Nephron progenitor cell (in vitro differentiated cells): ENCODE results near the gene TTLL5.

Source experiments
- DNase-seq: peaks from one replicate; pipeline ENCODE4 v3.0.0; 2021
- H3K27ac Mint-ChIP-seq: 2 replicates; pipeline ENCODE4 v1.8.0; 2021; ENCODE audit warnings: mild to moderate bottlenecking, moderate library complexity, mixed read lengths
- H3K27me3 Mint-ChIP-seq: 2 replicates; pipeline ENCODE4 v1.8.0; 2021; ENCODE audit warnings: mild to moderate bottlenecking, low read depth, mixed read lengths; ENCODE audit not compliant: poor library complexity
- H3K36me3 Mint-ChIP-seq: 2 replicates; pipeline ENCODE4 v1.8.0; 2021; ENCODE audit warnings: low read depth, mixed read lengths
- H3K4me1 Mint-ChIP-seq: 2 replicates; pipeline ENCODE4 v1.8.0; 2021; ENCODE audit warnings: mixed read lengths
- H3K4me3 Mint-ChIP-seq: 2 replicates; pipeline ENCODE4 v1.8.0; 2021; ENCODE audit warnings: mild to moderate bottlenecking, moderate library complexity, mixed read lengths
- H3K9me3 Mint-ChIP-seq: 2 replicates; pipeline ENCODE4 v1.8.0; 2021; ENCODE audit warnings: mild to moderate bottlenecking, moderate library complexity, mixed read lengths
- TF ChIP-seq, protein P1 (sequence below): fragments of 200-600 bp; sonication (generic); IDR thresholded peaks from 2 replicates; pipeline ENCODE4 v1.5.0; 2021; ENCODE audit warnings: antibody characterized with exemption

Gene TTLL5

DNA sequence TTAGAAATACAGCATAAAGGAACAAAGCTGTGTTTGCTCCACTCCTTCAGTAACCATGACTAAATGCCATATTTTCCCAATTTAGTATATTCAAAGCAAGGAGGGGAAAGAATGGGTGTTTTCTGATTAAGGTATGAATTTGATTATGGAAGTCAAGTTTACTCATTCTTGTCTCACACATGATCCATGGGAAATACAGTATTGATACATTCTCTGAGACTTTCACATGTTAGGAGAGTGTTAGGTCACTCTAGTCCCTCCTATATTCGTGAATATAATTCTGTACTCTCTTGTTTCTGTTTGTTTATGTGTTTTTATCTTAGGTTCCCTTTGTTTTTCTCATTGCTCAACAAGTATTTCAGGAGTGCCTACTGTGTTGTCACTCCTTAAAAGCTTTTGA lies 42.4 kb downstream of the TTLL5 start:
- TF ChIP-seq, protein P1, sequence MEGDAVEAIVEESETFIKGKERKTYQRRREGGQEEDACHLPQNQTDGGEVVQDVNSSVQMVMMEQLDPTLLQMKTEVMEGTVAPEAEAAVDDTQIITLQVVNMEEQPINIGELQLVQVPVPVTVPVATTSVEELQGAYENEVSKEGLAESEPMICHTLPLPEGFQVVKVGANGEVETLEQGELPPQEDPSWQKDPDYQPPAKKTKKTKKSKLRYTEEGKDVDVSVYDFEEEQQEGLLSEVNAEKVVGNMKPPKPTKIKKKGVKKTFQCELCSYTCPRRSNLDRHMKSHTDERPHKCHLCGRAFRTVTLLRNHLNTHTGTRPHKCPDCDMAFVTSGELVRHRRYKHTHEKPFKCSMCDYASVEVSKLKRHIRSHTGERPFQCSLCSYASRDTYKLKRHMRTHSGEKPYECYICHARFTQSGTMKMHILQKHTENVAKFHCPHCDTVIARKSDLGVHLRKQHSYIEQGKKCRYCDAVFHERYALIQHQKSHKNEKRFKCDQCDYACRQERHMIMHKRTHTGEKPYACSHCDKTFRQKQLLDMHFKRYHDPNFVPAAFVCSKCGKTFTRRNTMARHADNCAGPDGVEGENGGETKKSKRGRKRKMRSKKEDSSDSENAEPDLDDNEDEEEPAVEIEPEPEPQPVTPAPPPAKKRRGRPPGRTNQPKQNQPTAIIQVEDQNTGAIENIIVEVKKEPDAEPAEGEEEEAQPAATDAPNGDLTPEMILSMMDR, result no peak
- Mint-ChIP-seq H3K27me3 (no peaks in the 10 kb centered on the region), H3K36me3 (peaks cover 43% of the 10 kb centered on the region), H3K4me3 (no peak overlapping the region), H3K27ac (no peak overlapping the region), H3K9me3 (peaks cover 5% of the 10 kb centered on the region), H3K4me1 (no peaks in the 10 kb centered on the region)
- DNase-seq, result no peak

DNA sequence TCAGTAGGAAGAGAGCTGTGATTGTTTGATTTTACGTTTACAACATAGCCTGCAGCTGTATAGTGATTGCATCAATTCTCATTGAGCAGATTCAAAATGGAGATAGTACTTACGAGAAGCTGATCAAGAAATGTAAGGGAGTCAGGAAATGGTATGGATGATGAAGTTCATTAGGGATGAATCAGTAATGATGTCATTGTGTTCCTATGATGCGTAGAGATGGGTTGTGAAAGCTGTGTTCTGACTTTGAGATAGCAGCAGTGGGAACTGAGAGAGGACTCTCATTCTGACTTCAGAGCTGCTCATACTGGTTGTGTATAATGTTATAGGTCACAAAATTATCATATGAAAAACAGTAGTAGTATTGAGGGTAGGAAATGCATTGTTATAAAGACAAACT lies 44.0 kb downstream of the TTLL5 start:
- Mint-ChIP-seq H3K9me3 (peaks cover 5% of the 10 kb centered on the region), H3K4me1 (no peaks in the 10 kb centered on the region), H3K27me3 (no peaks in the 10 kb centered on the region), H3K36me3 (peaks cover 30% of the 10 kb centered on the region), H3K4me3 (no peak overlapping the region), H3K27ac (no peak overlapping the region)
- DNase-seq, result no peak
- TF ChIP-seq, protein P1, result no peak

- H3K27ac Mint-ChIP-seq, result no peak overlapping the region
- no peaks in the 10 kb centered on the region for H3K9me3 Mint-ChIP-seq
- DNase-seq, result peak; percentile 62
- H3K4me3 Mint-ChIP-seq, result no peak overlapping the region
- H3K36me3 Mint-ChIP-seq, result no peaks in the 10 kb centered on the region
- peaks cover 8% of the 10 kb centered on the region for H3K4me1 Mint-ChIP-seq
- H3K27me3 Mint-ChIP-seq, result no peaks in the 10 kb centered on the region
- TF ChIP-seq, protein P1, result peak; percentile 66
These were observed 48.3 kb downstream of the TTLL5 start for GRCh38 chr14:75709207-75709812.

GRCh38 chr14:75711105-75711795 lies 50.2 kb downstream of the TTLL5 start:
- DNase-seq, result peak; percentile 25
- Mint-ChIP-seq H3K9me3 (no peaks in the 10 kb centered on the region), H3K36me3 (no peaks in the 10 kb centered on the region), H3K27me3 (no peaks in the 10 kb centered on the region), H3K4me3 (no peak overlapping the region), H3K4me1 (peaks cover 19% of the 10 kb centered on the region), H3K27ac (no peak overlapping the region)
- TF ChIP-seq, protein P1, result peak; percentile 61

- TF ChIP-seq, protein P1, result no peak
- Mint-ChIP-seq H3K36me3 (no peaks in the 10 kb centered on the region), H3K4me1 (peaks cover 21% of the 10 kb centered on the region), H3K27ac (no peak overlapping the region), H3K4me3 (no peak overlapping the region), H3K27me3 (no peaks in the 10 kb centered on the region), H3K9me3 (no peaks in the 10 kb centered on the region)
- DNase-seq, result no peak
These were observed 50.8 kb downstream of the TTLL5 start for GRCh38 chr14:75711796-75712211.

GRCh38 chr14:75714991-75715390 lies 53.9 kb downstream of the TTLL5 start:
- Mint-ChIP-seq H3K36me3 (peaks cover 18% of the 10 kb centered on the region), H3K4me3 (no peak overlapping the region), H3K27ac (no peak overlapping the region), H3K4me1 (peaks cover 21% of the 10 kb centered on the region), H3K27me3 (no peaks in the 10 kb centered on the region), H3K9me3 (no peaks in the 10 kb centered on the region)
- DNase-seq, result no peak
- TF ChIP-seq, protein P1, result no peak
